HL-60 (cell line): ENCODE results near the gene PLXDC2.

Source experiments
- DNase-seq, 2 experiments: peaks; one replicate each; pipeline ENCODE4 v3.0.0-alpha.2; 2010 to 2020; ENCODE audit warnings: low read depth in 1 of 2, low spot score in 1 of 2
- H3K27ac ChIP-seq: fragments of 250-450 bp; sonication (Bioruptor Pico); replicated peaks from 2 replicates; pipeline ENCODE4 v1.5.1; 2020; ENCODE audit warnings: mild to moderate bottlenecking, moderate library complexity
- H3K27me3 ChIP-seq: fragments of 250-450 bp; sonication (Bioruptor Pico); 2 replicates; pipeline ENCODE4 v1.5.1; 2021; ENCODE audit warnings: mild to moderate bottlenecking, moderate library complexity; ENCODE audit not compliant: insufficient read depth, poor library complexity, severe bottlenecking
- H3K4me3 ChIP-seq: replicated peaks from 2 replicates; pipeline ENCODE4 v1.5.1; 2011; ENCODE audit warnings: mild to moderate bottlenecking, control low read depth, low read length; ENCODE audit not compliant: insufficient read depth
- GABPA ChIP-seq: IDR thresholded peaks from 2 replicates; pipeline ENCODE4 v1.6.1; 2012; ENCODE audit warnings: low read depth
- POLR2AphosphoS5 ChIP-seq: IDR thresholded peaks from 2 replicates; pipeline ENCODE4 v1.6.1; 2012; ENCODE audit warnings: low read depth
- SPI1 ChIP-seq: IDR thresholded peaks from 2 replicates; pipeline ENCODE4 v1.6.1; 2012; ENCODE audit warnings: low read depth, mild to moderate bottlenecking, borderline replicate concordance
- TF ChIP-seq, protein P1 (sequence below): IDR thresholded peaks from one replicate; pipeline ENCODE4 v1.5.1; 2011; ENCODE audit warnings: low read length, control low read depth, inconsistent platforms; ENCODE audit not compliant: insufficient read depth
- TF ChIP-seq, protein P2 (sequence below): IDR thresholded peaks from 2 replicates; pipeline ENCODE4 v1.6.1; 2012; ENCODE audit warnings: low read depth; ENCODE audit not compliant: insufficient replicate concordance

PLXDC2 gene

DNA sequence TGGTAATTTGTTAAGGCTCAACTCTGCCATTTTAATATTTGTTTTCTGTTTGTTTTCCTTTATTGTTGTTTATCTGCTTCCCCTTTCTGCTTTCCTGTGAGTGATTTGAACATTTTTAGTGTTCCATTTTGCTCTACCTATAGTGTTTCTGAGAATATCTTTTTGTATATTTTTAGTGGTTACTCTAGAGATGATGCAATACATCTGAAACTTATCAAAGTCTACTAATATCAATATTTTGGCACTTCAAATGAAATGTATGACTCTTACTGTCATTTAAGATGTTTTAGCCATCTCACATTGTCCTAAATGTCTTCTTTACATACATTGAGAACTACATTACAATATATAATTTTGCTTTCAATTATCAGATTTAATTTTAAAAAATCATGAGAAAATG lies 98.9 kb downstream of the PLXDC2 start:
- TF ChIP-seq SPI1 = no peak
- TF ChIP-seq POLR2AphosphoS5 = no peak
- no peak for TF ChIP-seq GABPA
- TF ChIP-seq, protein P1, sequence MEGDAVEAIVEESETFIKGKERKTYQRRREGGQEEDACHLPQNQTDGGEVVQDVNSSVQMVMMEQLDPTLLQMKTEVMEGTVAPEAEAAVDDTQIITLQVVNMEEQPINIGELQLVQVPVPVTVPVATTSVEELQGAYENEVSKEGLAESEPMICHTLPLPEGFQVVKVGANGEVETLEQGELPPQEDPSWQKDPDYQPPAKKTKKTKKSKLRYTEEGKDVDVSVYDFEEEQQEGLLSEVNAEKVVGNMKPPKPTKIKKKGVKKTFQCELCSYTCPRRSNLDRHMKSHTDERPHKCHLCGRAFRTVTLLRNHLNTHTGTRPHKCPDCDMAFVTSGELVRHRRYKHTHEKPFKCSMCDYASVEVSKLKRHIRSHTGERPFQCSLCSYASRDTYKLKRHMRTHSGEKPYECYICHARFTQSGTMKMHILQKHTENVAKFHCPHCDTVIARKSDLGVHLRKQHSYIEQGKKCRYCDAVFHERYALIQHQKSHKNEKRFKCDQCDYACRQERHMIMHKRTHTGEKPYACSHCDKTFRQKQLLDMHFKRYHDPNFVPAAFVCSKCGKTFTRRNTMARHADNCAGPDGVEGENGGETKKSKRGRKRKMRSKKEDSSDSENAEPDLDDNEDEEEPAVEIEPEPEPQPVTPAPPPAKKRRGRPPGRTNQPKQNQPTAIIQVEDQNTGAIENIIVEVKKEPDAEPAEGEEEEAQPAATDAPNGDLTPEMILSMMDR = no peak
- TF ChIP-seq, protein P2, sequence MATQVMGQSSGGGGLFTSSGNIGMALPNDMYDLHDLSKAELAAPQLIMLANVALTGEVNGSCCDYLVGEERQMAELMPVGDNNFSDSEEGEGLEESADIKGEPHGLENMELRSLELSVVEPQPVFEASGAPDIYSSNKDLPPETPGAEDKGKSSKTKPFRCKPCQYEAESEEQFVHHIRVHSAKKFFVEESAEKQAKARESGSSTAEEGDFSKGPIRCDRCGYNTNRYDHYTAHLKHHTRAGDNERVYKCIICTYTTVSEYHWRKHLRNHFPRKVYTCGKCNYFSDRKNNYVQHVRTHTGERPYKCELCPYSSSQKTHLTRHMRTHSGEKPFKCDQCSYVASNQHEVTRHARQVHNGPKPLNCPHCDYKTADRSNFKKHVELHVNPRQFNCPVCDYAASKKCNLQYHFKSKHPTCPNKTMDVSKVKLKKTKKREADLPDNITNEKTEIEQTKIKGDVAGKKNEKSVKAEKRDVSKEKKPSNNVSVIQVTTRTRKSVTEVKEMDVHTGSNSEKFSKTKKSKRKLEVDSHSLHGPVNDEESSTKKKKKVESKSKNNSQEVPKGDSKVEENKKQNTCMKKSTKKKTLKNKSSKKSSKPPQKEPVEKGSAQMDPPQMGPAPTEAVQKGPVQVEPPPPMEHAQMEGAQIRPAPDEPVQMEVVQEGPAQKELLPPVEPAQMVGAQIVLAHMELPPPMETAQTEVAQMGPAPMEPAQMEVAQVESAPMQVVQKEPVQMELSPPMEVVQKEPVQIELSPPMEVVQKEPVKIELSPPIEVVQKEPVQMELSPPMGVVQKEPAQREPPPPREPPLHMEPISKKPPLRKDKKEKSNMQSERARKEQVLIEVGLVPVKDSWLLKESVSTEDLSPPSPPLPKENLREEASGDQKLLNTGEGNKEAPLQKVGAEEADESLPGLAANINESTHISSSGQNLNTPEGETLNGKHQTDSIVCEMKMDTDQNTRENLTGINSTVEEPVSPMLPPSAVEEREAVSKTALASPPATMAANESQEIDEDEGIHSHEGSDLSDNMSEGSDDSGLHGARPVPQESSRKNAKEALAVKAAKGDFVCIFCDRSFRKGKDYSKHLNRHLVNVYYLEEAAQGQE = no peak
- no peak for DNase-seq
- Histone ChIP-seq H3K27ac (no peak overlapping the region), H3K4me3 (no peak overlapping the region), H3K27me3 (no peaks in the 10 kb centered on the region)

DNA sequence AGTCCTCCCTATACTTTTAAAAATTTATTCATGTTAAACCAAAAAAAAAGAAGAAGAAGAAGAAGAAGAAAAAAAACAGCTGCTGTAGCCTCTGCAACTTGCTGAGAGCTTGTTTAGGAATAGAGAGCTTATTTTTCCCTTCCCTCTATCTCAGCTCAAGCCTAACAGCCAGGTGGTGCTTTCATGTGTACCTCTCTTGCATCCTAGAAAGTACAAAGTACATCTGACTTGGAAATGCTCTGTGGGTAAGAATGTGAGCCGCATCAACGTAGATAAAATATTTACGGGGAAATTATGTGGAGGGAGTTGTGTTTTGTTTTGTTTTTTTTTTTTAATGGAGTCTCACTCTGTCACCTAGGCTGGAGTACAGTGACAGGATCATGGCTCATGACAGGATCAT lies 99.6 kb downstream of the PLXDC2 start:
- Histone ChIP-seq H3K27me3 (no peaks in the 10 kb centered on the region), H3K4me3 (no peak overlapping the region), H3K27ac (no peak overlapping the region)
- no peak for TF ChIP-seq SPI1
- TF ChIP-seq GABPA = no peak
- no peak for TF ChIP-seq POLR2AphosphoS5
- TF ChIP-seq, protein P2 = no peak
- TF ChIP-seq, protein P1 = no peak
- no peak for DNase-seq

DNA sequence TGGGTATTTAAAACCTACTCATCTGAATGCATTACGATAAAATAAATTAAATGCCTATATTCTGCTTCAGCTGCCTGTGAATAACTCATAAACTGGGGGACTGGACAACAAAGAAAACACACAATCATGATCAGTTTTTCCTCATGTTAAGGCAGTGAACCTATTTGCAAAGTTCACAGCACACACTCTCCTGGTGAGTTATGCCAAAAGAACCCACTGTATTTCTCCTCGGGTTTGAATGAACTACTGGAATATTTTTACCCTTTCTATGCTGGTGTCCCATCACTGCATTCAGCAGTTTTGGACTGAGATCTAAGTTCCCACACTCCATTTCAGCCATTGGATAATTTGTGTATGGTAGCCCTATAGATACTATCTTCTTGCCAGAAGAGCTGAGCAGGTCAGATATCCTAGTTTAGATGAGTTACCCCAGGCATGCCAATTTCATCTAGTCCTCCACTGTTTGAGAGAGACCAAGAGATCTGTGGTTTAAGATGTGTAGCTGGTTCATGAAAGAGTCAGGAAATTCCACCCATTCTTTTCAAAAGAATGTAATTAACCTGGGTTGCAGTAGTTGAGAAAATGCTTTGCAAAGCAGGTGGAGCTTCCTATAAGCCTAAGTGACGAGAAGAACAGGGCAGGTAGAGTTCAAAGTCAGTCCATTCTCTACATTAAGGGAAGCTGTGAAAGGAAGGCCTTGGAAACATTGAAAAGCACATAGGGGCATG lies 101.7 kb downstream of the PLXDC2 start:
- no peaks in the 10 kb centered on the region for H3K27me3 ChIP-seq
- H3K27ac ChIP-seq = no peak overlapping the region
- TF ChIP-seq, protein P1 = no peak
- TF ChIP-seq SPI1 (no peak), POLR2AphosphoS5 (no peak), GABPA (no peak)
- TF ChIP-seq, protein P2 = no peak
- H3K4me3 ChIP-seq = no peak overlapping the region
- no peak for DNase-seq
